ENCODE data around the gene COL6A5. TPM values are rescaled to one million over a fixed set of nuclear protein-coding genes. Genes with fewer than 3 reads are reported as not detected.

Gene COL6A5
- total and polyA plus RNA-seq, 12 donors, result not detected

- H3K27ac ChIP-seq, result no peak overlapping the region
- no peaks in the 10 kb centered on the region for H3K27me3 ChIP-seq
- intact Hi-C loops (cut with DNase I), result no loop called here
- H3K4me3 ChIP-seq, result no peak overlapping the region
- no peaks in the 10 kb centered on the region for H3K9me3 ChIP-seq
- TF ChIP-seq CTCF (IDR thresholded peaks at IDR 0.05), result no peak
- WGBS, 2 donors, result 45 to 54% methylated on average over 5 of the region's 5 CpGs
- H3K36me3 ChIP-seq, result no peaks in the 10 kb centered on the region
- DNase-seq (no peak), ATAC-seq (no peak)
- H3K4me1 ChIP-seq, result no peaks in the 10 kb centered on the region
These were observed 116.6 kb downstream of the COL6A5 start for GRCh38 chr3:130462089-130462488.

GRCh38 chr3:130463221-130463620 is 117.7 kb downstream of the COL6A5 start:
- Histone ChIP-seq H3K4me3 (no peak overlapping the region), H3K27ac (no peak overlapping the region), H3K27me3 (no peaks in the 10 kb centered on the region), H3K36me3 (no peaks in the 10 kb centered on the region), H3K4me1 (no peaks in the 10 kb centered on the region), H3K9me3 (no peaks in the 10 kb centered on the region)
- DNase-seq, result no peak
- intact Hi-C loops (cut with DNase I), result no loop called here
- no peak for TF ChIP-seq CTCF (IDR thresholded peaks at IDR 0.05)
- 66 to 98% methylated on average over 1 of the region's 1 CpG for WGBS, 2 donors
- peak in 2 of 8 donors; percentile 11 to 55 for ATAC-seq

GRCh38 chr3:130465521-130465920 is 120.0 kb downstream of the COL6A5 start:
- Histone ChIP-seq H3K27me3 (no peaks in the 10 kb centered on the region), H3K4me3 (no peak overlapping the region), H3K36me3 (no peaks in the 10 kb centered on the region), H3K4me1 (no peaks in the 10 kb centered on the region), H3K9me3 (no peaks in the 10 kb centered on the region), H3K27ac (no peak overlapping the region)
- ATAC-seq, result no peak
- 74 to 81% methylated on average over 2 of the region's 2 CpGs for WGBS, 2 donors
- intact Hi-C loops (cut with DNase I), result no loop called here
- DNase-seq, result no peak
- no peak for TF ChIP-seq CTCF (IDR thresholded peaks at IDR 0.05)

GRCh38 chr3:130468311-130468710 is 122.8 kb downstream of the COL6A5 start:
- H3K27me3 ChIP-seq, result no peaks in the 10 kb centered on the region
- no peak for TF ChIP-seq CTCF (IDR thresholded peaks at IDR 0.05)
- intact Hi-C loops (cut with DNase I), result no loop called here
- H3K4me1 ChIP-seq, result no peaks in the 10 kb centered on the region
- DNase-seq (no peak), ATAC-seq (no peak)
- H3K36me3 ChIP-seq, result no peaks in the 10 kb centered on the region
- H3K4me3 ChIP-seq, result no peak overlapping the region
- H3K9me3 ChIP-seq, result no peaks in the 10 kb centered on the region
- no peak overlapping the region for H3K27ac ChIP-seq
- 97 to 100% methylated on average over 1 of the region's 1 CpG for WGBS, 2 donors

- intact Hi-C loops (cut with DNase I), result no loop called here
- no peaks in the 10 kb centered on the region for H3K27me3 ChIP-seq
- WGBS, 2 donors, result 50 to 62% methylated on average over 3 of the region's 3 CpGs
- H3K36me3 ChIP-seq, result no peaks in the 10 kb centered on the region
- no peaks in the 10 kb centered on the region for H3K4me1 ChIP-seq
- TF ChIP-seq CTCF (IDR thresholded peaks at IDR 0.05), result no peak
- H3K4me3 ChIP-seq, result no peak overlapping the region
- ATAC-seq (no peak), DNase-seq (no peak)
- H3K9me3 ChIP-seq, result peaks cover 0 to 6% (median 0%) of the 10 kb centered on the region in 11 donors
- H3K27ac ChIP-seq, result no peak overlapping the region
These were observed 124.7 kb downstream of the COL6A5 start for GRCh38 chr3:130470126-130470525.
